GM18519 (cell line): Measurements from ENCODE around the gene POLN.

Source experiments
- ATAC-seq: cut with Tn5 transposase; IDR thresholded peaks from one replicate; pipeline ENCODE4 v1.9.1; 2021; ENCODE audit warnings: mild to moderate bottlenecking, moderate library complexity; ENCODE audit not compliant: unreplicated experiment, low FRiP score

The POLN gene

DNA sequence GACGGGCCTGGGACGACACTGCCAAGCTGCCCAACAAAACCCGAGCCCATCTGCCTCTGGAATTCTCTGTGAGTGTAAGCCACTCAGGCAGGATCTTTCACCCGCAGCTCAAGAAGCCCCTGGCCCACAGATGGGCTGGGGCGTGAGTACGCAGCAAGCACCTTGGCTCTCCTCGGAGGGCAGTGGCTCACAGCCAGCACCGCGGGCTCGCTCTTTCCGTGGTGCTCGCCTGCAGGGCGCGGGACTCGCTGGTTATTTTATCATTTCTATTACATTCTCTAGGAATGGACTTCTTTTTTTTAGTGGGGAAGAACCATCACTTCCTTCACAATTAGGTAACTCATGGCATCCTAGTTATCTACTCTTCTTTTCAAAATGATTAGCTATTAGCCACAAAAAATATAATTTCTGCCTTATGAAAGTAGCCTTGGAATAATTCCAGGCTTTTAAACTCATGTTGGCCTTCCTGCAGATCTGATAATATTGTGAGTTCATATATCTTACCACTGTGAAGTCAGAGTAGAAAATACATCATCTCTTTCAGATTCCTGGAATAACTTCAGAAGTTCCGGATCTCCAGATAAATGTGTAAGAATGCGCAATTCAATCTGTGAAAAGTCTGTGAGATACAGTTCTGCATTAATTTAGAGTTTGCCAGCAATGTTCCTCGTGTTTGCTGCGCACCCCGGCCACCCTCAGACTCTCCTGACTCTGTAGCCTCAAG is 114.2 kb downstream of the POLN start:
- ATAC-seq, result no peak

GRCh38 chr4:2126309-2127043 is 115.4 kb downstream of the POLN start:
- ATAC-seq, result no peak

- no peak for ATAC-seq
These were observed 116.1 kb downstream of the POLN start for GRCh38 chr4:2125831-2126230.

GRCh38 chr4:2125023-2125422 is 116.9 kb downstream of the POLN start:
- no peak for ATAC-seq

DNA sequence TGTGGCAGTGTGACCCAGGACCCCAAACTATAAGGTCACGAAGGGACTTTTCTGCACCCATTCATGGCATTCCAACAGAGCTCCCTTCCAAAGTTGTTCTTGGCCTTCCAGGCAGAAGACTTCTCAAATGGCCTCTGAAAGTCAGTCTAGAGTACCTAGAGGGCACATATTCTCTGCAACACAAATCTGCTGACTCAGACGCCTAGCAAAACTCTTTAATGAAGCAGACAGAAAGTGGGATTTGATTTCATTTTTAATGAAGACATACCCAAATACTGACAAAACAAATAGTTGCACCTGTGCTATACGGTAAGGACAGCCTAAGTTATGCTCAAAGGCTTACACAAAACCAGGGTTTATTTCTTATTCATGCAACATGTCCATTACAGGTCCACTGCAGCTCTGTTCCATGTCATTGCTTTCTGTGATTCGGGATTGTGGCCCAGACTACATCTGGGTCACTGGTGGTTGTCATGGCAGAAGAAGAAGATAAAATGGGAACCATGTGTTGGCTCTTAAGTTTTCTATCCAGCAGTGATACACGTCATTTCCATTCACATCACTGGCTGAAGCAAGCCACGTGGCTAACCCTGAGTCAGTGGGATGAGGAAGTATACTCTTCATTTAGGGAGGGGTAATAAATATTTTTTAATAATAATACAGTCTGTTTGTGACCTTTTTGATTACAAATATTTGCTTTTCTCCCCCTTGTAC is 125.1 kb downstream of the POLN start:
- no peak for ATAC-seq

DNA sequence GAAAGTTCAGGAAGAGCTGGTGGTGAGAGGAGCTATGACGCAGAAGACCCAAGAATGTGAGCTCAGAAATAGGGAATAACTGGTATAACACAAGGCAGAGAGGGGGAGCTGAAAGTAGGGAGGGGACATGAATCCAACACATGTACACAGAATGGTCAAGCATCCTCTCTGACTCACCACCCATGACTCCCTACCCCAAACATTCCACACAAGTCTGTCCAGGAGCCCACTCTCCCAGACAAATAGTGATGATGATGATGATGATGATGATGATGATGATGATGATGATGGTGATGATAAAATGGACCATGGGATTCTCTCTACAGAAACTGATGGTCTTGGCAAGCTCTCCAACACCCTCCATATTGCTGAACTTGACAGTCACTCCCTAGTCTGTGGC is 136.4 kb downstream of the POLN start:
- ATAC-seq, result no peak

- ATAC-seq, result no peak
These were observed 137.2 kb downstream of the POLN start for GRCh38 chr4:2104556-2105345.

DNA sequence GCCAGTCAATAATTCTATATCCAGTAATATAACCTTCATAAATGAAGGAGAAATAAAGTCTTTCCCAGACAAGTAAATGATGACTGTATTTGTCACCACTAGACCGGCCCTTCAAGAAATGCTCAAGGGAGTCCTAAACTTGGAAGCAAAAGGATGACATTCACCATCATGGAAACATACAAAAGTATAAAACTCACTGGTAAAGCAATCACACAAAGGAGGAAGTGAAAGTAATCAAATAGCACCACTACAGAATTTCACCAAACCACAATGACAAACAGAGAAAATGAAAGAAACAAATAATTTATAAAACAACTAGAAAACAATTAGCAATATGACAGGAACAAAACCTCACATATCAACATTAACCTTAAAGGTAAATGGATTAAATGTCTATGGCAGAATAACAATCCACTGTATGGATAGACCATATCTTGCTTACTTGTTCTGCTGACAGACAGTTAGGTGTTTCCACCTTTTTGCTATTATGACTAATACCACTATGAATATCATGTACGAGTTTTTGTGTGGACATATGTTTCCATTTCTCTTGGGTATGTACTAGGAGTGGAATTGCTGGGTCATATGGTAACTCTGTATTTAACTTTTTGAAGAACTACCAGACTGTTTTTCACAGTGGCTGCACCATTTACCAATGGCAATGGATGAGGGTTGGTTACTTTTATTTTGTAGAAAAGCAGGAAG is 137.9 kb downstream of the POLN start:
- no peak for ATAC-seq

DNA sequence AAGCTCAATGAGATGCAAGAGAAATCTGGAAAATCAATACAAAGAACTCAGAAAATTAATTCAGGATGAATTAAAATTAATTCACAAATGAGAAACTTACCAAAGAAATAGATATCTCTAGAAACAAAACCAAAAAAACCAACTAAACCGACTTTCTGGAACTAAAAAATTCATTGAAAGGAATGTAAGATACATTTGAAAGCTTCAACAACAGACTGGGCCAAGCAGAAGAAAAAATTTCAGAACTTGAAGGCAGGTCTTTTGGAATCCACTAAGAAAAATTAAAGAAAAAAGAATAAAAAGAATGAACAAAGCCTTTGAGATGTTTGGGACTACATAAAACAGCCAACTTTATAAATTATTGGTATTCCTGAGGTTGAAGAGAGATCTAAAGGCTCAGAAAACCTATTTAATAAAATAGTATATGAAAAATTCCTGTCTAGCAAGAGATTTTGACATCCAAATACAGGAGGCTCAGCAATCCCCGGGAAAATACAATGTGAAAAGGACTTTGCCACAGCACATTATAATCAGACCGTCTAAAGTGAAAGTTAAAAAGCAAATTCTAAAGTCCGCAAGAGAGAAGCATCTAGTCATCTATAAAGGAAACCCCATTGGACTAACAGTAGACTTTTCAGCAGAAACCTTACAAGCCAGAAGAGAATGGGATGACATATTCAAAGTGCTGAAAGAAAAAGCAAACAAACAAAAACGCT is 138.6 kb downstream of the POLN start:
- ATAC-seq, result no peak

DNA sequence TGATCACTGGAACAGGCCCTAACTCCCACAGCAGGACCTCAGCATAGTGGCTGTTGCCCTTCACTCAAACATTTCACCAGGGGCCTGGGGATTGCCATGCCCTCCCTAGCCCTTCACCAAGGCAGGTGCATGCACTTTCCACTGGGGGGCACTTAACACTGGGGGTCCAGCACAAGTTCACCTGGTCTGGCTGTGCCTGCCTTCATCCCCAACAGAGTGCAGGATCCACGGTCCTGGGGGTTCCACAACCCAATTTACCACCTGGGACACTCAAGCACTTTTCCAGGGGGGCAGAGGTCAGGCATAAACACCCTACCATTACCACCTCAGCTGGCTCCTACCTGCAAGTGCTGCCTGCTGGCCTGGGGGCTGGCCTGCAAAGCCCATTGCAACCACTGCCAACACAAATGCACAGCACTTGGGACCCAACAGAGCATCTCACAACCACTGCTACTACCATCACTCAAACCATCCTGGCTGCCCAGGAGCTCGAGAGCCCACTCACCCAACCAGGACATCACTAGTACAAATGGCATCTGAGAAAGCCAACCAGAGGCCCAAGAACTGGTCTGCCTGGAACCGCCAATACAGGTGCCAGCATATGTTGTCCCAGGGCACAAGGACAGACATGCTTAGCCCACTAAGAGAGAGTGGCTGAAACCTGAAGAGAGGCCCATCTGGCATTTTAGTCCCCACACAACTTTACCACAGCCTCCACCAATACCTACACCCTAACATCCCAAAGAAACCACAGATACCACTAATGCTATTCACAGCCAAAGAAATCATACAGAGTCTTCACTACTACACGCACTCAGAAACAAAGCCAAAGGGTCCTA is 139.7 kb downstream of the POLN start:
- ATAC-seq, result no peak

DNA sequence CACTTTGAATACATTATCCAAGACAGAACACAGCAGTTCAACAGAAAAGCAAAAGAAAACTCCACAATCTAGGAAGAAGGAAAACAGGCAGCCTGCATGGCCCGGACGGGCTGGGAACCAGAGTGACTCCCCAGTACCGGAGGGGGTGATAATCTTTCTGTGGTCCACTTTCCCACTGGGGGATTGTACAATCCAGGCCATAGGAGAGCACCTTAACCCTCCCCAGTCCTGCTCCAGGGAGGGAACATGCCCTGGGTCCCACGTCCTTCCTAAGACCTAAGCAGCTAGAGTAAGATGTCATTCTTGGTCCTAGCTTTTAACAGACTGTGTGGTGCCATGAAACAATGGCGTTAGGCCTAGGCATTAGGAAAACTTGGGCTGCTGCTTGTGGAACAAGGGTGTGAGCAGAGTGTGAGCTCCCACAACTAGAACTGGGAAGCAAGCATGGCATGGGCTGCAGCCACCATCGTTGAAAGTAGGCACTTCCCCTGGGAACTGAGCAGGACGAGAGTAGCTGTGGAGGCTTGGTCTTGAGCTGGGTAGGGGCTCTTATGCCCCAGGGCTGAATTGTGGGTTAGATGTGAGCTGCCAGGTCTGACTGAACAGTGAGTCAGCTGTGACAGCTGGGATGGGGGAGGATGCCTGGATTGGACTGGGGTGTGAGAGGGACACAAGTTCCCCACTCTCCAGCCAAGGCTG is 140.4 kb downstream of the POLN start:
- ATAC-seq, result no peak

- ATAC-seq, result no peak
These were observed 145.8 kb downstream of the POLN start for GRCh38 chr4:2096073-2096609.

DNA sequence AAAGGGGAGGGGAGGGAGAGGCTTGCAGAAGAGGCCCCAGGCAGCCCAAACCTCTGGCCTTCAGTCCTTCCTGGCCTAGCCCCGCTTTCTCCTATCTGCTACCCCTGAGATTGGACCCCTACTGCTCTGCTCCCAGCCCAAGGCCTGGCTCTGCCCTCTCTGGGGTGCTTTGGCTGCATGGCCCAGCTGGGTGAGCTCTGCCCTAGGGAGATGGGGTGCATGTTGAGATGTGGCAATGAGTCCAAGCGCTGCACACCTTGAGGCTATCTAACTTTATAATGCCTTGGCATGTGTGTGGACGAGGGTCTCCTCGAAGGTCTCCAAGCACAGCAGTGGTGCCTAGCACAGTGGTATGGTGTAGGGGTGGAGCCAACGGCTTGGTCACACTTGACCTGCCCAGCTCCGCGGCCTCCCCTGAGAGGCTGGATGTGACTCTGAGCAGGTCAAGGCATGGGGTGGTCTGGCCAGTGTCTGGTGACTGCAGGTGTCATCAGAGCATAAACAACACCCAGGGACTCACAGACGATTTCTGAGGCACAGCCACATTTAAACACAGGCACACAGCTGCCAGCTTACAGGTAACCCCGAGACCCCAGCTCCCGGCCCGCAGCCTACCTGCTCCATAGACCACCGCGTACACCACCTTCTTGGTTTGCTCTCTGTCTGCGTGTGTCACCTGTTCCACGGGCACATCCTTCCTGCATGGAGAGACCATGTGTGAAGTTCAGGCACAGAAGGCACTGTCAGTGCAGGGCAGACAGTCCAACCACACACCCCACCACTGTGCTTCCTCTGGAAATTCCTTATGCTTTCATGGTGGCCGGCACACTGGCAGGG is 146.5 kb downstream of the POLN start:
- no peak for ATAC-seq

GRCh38 chr4:2094545-2094944 is 147.4 kb downstream of the POLN start:
- no peak for ATAC-seq

DNA sequence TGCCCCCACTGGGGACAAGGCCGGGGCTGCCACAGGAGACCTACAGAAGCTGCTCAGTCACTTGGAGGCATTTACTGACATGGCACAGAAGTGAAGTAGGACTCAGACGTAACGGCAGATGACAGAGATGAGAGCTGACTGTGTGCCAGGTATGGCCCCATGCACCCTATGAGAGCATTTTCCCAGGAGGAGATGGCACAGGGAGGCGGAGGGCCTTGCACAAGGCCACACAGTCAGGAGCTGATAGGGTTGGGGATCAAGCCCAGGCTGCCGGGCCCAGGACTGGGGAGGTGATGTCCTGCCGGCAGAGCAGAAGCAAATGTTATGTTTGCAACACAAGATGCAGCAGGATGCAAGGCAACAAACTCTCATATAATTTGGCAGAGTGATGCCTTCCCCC is 148.7 kb downstream of the POLN start:
- no peak for ATAC-seq

DNA sequence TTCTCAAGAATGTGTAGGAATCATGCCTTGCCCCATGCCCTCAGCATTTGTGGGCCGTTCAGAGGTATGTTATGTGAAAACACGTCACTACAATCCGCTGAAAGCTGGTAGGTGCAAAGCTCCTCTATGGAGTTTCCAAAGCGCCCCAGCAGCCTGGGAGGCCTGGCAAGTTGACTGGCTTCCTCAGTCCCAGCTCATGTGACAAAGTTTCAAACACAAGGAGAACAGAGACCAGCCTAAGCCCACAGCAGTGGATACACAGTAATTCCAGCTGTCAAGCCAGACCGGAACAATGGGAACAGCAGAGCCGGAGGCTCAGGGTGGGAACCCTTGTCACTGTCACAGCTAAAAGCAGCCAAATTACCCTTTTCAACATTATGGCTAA is 149.3 kb downstream of the POLN start:
- ATAC-seq, result no peak
